Natural killer cell (primary cell): ENCODE data around the gene DGCR8. TPM values are rescaled to one million over a fixed set of nuclear protein-coding genes. Genes with fewer than 3 reads are reported as not detected.

Experiments used
- ATAC-seq, 3 donors: fragments of 150-1000 bp in 2 of 3; fragments of 200-7000 bp in 1 of 3; cut with Tn5 transposase; 1 replicate in 1 of 3; 2 replicates in 2 of 3; pipeline ENCODE4 v1.10.0; 2021; ENCODE audit warnings: mild to moderate bottlenecking in 2 of 3, moderate library complexity in 2 of 3
- DNase-seq, 2 donors: peaks; one replicate each; pipeline versions ENCODE4 v3.0.0 to v3.0.0-alpha.2; 2013 to 2021; ENCODE audit warnings: mixed read lengths in 1 of 2
- H3K27ac ChIP-seq: one replicate; pipeline ENCODE4 v1.5.1; 2013; ENCODE audit warnings: mild to moderate bottlenecking, low read length
- H3K27me3 ChIP-seq: one replicate; pipeline ENCODE4 v1.6.1; 2013; ENCODE audit warnings: low read length; ENCODE audit not compliant: control insufficient read depth, insufficient read depth
- H3K36me3 ChIP-seq: one replicate; pipeline ENCODE4 v1.6.1; 2013; ENCODE audit warnings: low read length; ENCODE audit not compliant: control insufficient read depth, insufficient read depth
- H3K4me1 ChIP-seq: one replicate; pipeline ENCODE4 v1.6.1; 2013; ENCODE audit warnings: low read length; ENCODE audit not compliant: control insufficient read depth, insufficient read depth
- H3K4me3 ChIP-seq: one replicate; pipeline ENCODE4 v1.5.1; 2013; ENCODE audit warnings: low read length
- H3K9me3 ChIP-seq: one replicate; pipeline ENCODE4 v1.6.1; 2013; ENCODE audit warnings: low read length; ENCODE audit not compliant: control insufficient read depth, insufficient read depth
- H3K27ac Mint-ChIP-seq, 2 donors: one replicate each; pipeline ENCODE4 v1.8.0; 2022; ENCODE audit warnings: mild to moderate bottlenecking in 2 of 2, mixed read lengths in 2 of 2, moderate library complexity in 1 of 2
- H3K27me3 Mint-ChIP-seq, 2 donors: one replicate each; pipeline ENCODE4 v1.8.0; 2022; ENCODE audit warnings: low read depth in 2 of 2, mixed read lengths in 2 of 2
- H3K36me3 Mint-ChIP-seq: one replicate; pipeline ENCODE4 v1.8.0; 2022; ENCODE audit warnings: mixed read lengths
- H3K4me1 Mint-ChIP-seq, 2 donors: one replicate each; pipeline ENCODE4 v1.8.0; 2022; ENCODE audit warnings: mixed read lengths in 2 of 2
- H3K4me3 Mint-ChIP-seq: one replicate; pipeline ENCODE4 v1.8.0; 2022; ENCODE audit warnings: mild to moderate bottlenecking, moderate library complexity, mixed read lengths
- H3K9me3 Mint-ChIP-seq, 2 donors: one replicate each; pipeline ENCODE4 v1.8.0; 2022; ENCODE audit warnings: mixed read lengths in 2 of 2
- WGBS: methylation state at CpG from one replicate; pipeline ENCODE4 v1.1.7; 2013; ENCODE audit warnings: missing lambda C conversion rate; ENCODE audit not compliant: insufficient coverage; 5-methylcytosine and 5-hydroxymethylcytosine counted together
- intact Hi-C: fragments of 100-400 bp; cut with micrococcal nuclease; formaldehyde crosslinking; loops from one replicate; pipeline ENCODE4 v1.14.2; 2022
- total RNA-seq, 4 donors: library from RNA; stranded (reverse); fragments of 120-200 nt in 1 of 4; gene quantifications; one replicate each; pipeline versions ENCODE4 v1.2.3 to v1.2.4, GENCODE V29; 2013 to 2022
- TF ChIP-seq, protein P1 (sequence below): fragments of 200-600 bp; IDR thresholded peaks from one replicate; pipeline ENCODE4 v1.8.0; 2022; ENCODE audit warnings: antibody characterized with exemption

The DGCR8 gene
- total RNA-seq, 3 donors from 2014 or later (not counting 1 experiment from before 2014, with no cell fraction given) = 45.3 to 64.7 (median 64.0) TPM

DNA sequence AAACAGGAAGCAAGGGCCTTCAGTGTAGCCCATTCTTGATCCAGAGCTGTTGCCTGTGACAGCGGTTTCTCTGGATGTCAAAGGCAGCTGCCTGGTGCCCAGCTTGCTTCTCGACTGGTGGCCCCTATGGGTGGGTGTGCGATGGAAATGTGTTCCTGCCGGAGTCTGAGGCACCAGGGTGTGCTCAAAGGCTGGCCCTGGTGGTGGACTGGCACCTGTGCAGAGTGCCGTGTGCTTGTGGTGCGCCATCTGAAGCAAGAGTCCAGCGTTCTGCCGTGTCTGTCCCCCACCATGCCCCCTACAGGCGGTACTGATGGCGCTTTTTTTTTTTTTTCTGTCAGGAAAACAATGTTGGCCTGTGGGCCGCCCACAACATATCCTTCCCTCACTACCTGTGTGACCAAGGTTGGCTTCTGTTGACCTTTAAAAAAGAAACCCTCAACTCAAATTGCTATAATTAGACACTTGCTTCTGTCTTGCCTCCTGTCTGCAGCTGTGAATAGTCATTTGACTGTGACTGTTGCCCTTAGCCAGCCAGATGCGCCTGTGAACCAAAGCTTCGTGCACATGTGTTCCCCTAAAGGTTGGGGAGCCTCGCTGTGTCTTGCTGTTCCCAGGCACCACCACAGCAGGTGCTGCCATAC, 31.1 kb downstream of the DGCR8 start:
- H3K36me3 ChIP-seq = peaks cover 76% of the 10 kb centered on the region
- peak in 1 of 2 donors; percentile 69 for DNase-seq
- Mint-ChIP-seq H3K27me3 (no peaks in the 10 kb centered on the region), H3K4me3 (no peak overlapping the region), H3K36me3 (no peaks in the 10 kb centered on the region), H3K9me3 (no peaks in the 10 kb centered on the region), H3K27ac (peak overlapping the region; percentile 31 to 58), H3K4me1 (peaks cover 15 to 34% of the 10 kb centered on the region in 2 donors)
- no peak overlapping the region for H3K4me3 ChIP-seq
- TF ChIP-seq, protein P1, sequence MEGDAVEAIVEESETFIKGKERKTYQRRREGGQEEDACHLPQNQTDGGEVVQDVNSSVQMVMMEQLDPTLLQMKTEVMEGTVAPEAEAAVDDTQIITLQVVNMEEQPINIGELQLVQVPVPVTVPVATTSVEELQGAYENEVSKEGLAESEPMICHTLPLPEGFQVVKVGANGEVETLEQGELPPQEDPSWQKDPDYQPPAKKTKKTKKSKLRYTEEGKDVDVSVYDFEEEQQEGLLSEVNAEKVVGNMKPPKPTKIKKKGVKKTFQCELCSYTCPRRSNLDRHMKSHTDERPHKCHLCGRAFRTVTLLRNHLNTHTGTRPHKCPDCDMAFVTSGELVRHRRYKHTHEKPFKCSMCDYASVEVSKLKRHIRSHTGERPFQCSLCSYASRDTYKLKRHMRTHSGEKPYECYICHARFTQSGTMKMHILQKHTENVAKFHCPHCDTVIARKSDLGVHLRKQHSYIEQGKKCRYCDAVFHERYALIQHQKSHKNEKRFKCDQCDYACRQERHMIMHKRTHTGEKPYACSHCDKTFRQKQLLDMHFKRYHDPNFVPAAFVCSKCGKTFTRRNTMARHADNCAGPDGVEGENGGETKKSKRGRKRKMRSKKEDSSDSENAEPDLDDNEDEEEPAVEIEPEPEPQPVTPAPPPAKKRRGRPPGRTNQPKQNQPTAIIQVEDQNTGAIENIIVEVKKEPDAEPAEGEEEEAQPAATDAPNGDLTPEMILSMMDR = peak; percentile 22
- no peaks in the 10 kb centered on the region for H3K27me3 ChIP-seq
- 39% methylated on average over 14 of the region's 14 CpGs for WGBS
- peak overlapping the region; percentile 13 for H3K27ac ChIP-seq
- intact Hi-C loops = no loop called here
- ATAC-seq = peak; percentile 36 to 86 (median 65)
- peaks cover 63% of the 10 kb centered on the region for H3K4me1 ChIP-seq
- no peaks in the 10 kb centered on the region for H3K9me3 ChIP-seq

DNA sequence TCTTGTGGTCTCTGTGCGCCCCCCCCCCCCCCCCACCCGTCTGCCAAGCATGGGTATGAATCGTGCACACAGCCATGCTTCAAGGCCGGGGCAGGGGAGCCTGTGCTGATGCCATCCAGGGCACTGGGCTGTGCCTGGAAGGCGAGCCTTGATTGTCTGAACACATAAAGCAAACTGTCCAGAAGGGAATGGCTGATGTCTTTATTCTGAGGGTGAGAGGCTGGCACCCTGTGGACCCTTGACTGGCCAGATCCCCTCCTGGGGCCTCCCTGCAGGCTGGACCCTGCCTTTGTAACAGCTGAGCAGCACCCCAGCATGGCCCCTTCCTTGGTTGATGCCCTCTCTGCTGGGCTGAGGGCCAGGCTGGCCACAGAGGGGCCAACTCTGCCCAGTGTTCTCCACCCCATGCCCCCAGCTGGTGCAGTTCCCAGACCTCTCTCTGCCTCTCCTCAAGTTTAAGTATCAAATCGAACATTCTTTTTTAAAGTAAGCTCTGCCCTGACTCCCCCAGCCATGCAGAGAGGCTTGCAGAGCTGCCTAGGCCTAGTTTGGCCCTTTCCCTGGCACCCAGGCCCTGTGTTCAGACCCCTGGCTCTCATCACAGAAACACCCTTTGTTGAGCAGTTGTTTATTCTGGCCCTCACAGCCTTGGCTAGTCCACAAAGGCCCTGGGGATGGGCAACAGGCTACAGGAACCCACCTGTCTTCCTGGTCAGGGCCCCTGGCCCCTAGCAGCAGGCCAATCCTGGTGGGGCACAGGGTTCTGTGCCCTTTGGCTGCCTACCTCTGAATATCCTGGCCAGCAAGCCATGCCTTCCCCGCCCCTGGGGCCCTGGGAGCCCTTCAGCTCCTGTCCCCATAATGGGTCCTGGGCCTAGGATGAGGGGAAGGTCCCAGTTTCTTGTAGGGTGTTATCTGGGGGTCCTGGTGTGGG, 31.9 kb downstream of the DGCR8 start:
- H3K4me3 Mint-ChIP-seq = no peak overlapping the region
- peak in 1 of 3 donors; percentile 12 for ATAC-seq
- Histone ChIP-seq H3K27me3 (no peaks in the 10 kb centered on the region), H3K27ac (peak overlapping the region; percentile 40), H3K4me3 (no peak overlapping the region), H3K4me1 (peaks cover 69% of the 10 kb centered on the region), H3K9me3 (no peaks in the 10 kb centered on the region), H3K36me3 (peaks cover 68% of the 10 kb centered on the region)
- no peaks in the 10 kb centered on the region for H3K27me3 Mint-ChIP-seq
- intact Hi-C loops = no loop called here
- TF ChIP-seq, protein P1 = no peak
- H3K36me3 Mint-ChIP-seq = no peaks in the 10 kb centered on the region
- no peak for DNase-seq
- peaks cover 15 to 41% of the 10 kb centered on the region in 2 donors for H3K4me1 Mint-ChIP-seq
- H3K27ac Mint-ChIP-seq = peak overlapping the region; percentile 58 to 80
- 65% methylated on average over 6 of the region's 7 CpGs for WGBS
- no peaks in the 10 kb centered on the region for H3K9me3 Mint-ChIP-seq

DNA sequence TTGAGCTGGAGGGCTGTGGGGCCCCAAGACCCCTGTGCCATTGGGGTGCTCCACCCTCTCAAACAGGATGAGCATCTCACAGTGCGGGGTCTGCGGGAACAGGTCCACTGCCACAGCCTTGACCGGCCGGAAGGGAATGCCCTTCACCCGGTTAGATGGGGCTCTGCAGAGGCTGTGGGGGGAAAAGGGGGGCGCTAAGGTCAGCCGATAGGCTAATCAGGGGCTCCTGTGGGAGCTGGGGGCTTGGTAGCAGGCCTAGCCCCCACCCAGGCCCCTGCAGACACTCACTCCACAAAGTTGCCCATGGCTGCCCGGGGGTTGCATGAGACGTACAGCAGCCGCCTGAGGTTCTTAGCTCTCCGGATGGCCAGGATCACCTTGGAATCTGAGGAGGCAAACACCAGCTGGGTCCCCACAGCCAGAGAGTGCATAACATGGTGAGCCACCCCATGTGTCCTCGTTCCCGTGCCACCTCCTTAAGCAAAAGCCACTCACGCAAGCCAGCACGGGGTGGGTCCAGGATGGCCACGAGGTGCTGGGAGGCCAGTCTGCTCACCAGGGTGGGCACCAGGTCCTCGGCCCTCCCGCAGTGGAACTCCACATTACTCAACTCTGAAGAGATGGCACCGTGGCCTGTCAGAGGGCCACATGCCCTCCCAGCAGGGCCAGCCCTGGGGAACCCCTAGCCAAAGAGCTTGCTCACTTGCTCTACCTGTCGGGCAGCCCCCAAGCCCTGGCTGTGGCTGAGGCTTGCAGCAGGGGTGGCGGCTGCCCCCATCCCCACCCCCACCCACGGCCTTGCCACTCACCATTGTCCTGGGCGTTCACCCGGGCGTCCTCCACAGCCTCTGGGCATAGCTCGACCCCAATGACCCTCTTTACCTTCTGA, 32.8 kb downstream of the DGCR8 start:
- ATAC-seq (no peak), DNase-seq (no peak)
- Mint-ChIP-seq H3K9me3 (no peaks in the 10 kb centered on the region), H3K4me3 (no peak overlapping the region), H3K36me3 (no peaks in the 10 kb centered on the region), H3K27me3 (no peaks in the 10 kb centered on the region), H3K4me1 (peaks cover 15 to 41% of the 10 kb centered on the region in 2 donors), H3K27ac (peak overlapping the region; percentile 58 to 80)
- intact Hi-C loops = no loop called here
- H3K4me3 ChIP-seq = no peak overlapping the region
- peaks cover 59% of the 10 kb centered on the region for H3K36me3 ChIP-seq
- TF ChIP-seq, protein P1 = no peak
- H3K27ac ChIP-seq = no peak overlapping the region
- 88% methylated on average over 26 of the region's 26 CpGs for WGBS
- H3K9me3 ChIP-seq = no peaks in the 10 kb centered on the region
- H3K27me3 ChIP-seq = no peaks in the 10 kb centered on the region
- peaks cover 71% of the 10 kb centered on the region for H3K4me1 ChIP-seq
